Inferior parietal cortex (tissue), 1 donor: ENCODE data around the gene ODAD2.
A peak's percentile ranks its signal among the peaks of the same experiment; 100 is the strongest.

ENCODE experiments used
- DNase-seq: peaks from one replicate; pipeline ENCODE4 v3.0.0-alpha.2; 2016; ENCODE audit errors: extremely low spot score

The ODAD2 gene

GRCh38 chr10:27838901-27839300, 160.0 kb downstream of the ODAD2 start:
- no peak for DNase-seq

- DNase-seq = no peak
Observed at GRCh38 chr10:27838361-27838760, 160.5 kb downstream of the ODAD2 start.

- DNase-seq = no peak
Observed at GRCh38 chr10:27834476-27834875, 164.4 kb downstream of the ODAD2 start.

GRCh38 chr10:27833792-27834191, 165.1 kb downstream of the ODAD2 start:
- DNase-seq = no peak

- DNase-seq = no peak
Observed at GRCh38 chr10:27832826-27833225, 166.1 kb downstream of the ODAD2 start.

- DNase-seq = no peak
Observed at GRCh38 chr10:27826369-27826768, 172.5 kb downstream of the ODAD2 start.

- DNase-seq = no peak
Observed at GRCh38 chr10:27822301-27822700, 176.6 kb downstream of the ODAD2 start.

- no peak for DNase-seq
Observed at GRCh38 chr10:27820637-27821036, 178.2 kb downstream of the ODAD2 start.

- peak; percentile 5 for DNase-seq
Observed at GRCh38 chr10:27819781-27820531, 178.9 kb downstream of the ODAD2 start.

GRCh38 chr10:27816320-27816719, 182.6 kb downstream of the ODAD2 start:
- no peak for DNase-seq

- DNase-seq = no peak
Observed at GRCh38 chr10:27815846-27816245, 183.0 kb downstream of the ODAD2 start.

- no peak for DNase-seq
Observed at GRCh38 chr10:27815261-27815660, 183.6 kb downstream of the ODAD2 start.

GRCh38 chr10:27805180-27805579, 193.7 kb downstream of the ODAD2 start:
- DNase-seq = no peak

- DNase-seq = no peak
Observed at GRCh38 chr10:27804136-27804535, 194.7 kb downstream of the ODAD2 start.

- no peak for DNase-seq
Observed at GRCh38 chr10:27801171-27801785, 197.6 kb downstream of the ODAD2 start.

GRCh38 chr10:27799046-27799445, 199.8 kb downstream of the ODAD2 start:
- no peak for DNase-seq

- DNase-seq = no peak
Observed at GRCh38 chr10:27794157-27794556, 204.7 kb downstream of the ODAD2 start.

- DNase-seq = no peak
Observed at GRCh38 chr10:27792216-27792615, 206.7 kb downstream of the ODAD2 start.

- DNase-seq = no peak
Observed at GRCh38 chr10:27784272-27784671, 214.6 kb downstream of the ODAD2 start.

GRCh38 chr10:27783660-27784059, 215.2 kb downstream of the ODAD2 start:
- no peak for DNase-seq

- DNase-seq = no peak
Observed at GRCh38 chr10:27779462-27780015, 219.3 kb downstream of the ODAD2 start.

- no peak for DNase-seq
Observed at GRCh38 chr10:27774831-27775230, 224.0 kb downstream of the ODAD2 start.

- DNase-seq = no peak
Observed at GRCh38 chr10:27771231-27771630, 227.6 kb downstream of the ODAD2 start.
